Smooth muscle cell (in vitro differentiated cells): ENCODE results near the gene UGT2B17. TPM values are rescaled to one million over a fixed set of nuclear protein-coding genes. Genes with fewer than 3 reads are reported as not detected.
"Not testable (repeated sequence)": the region's sequence is repeated elsewhere in the genome, so short reads cannot be mapped to it uniquely, and the experiment has no call there.

Experiments used
- DNase-seq: peaks from one replicate; lab custom pipeline; 2025; ENCODE audit not compliant: unreplicated experiment; lab: John Stamatoyannopoulos, UW
- H2AFZ ChIP-seq: fragments of 200-600 bp; sonication (generic); 2 replicates; pipeline ENCODE4 v1.6.0; 2016; ENCODE audit warnings: antibody characterized with exemption, low read depth, mild to moderate bottlenecking
- H3F3A ChIP-seq: fragments of 200-600 bp; sonication (generic); 2 replicates; pipeline ENCODE4 v1.6.0; 2017; ENCODE audit warnings: antibody characterized with exemption, low read depth
- H3K27ac ChIP-seq: fragments of 200-600 bp; sonication (generic); 2 replicates; pipeline ENCODE4 v1.5.1; 2016; ENCODE audit warnings: low read depth, mild to moderate bottlenecking
- H3K27me3 ChIP-seq: fragments of 200-600 bp; sonication (generic); 2 replicates; pipeline ENCODE4 v1.6.1; 2016; ENCODE audit warnings: low read depth, mild to moderate bottlenecking
- H3K36me3 ChIP-seq: fragments of 200-600 bp; sonication (generic); 2 replicates; pipeline ENCODE4 v1.5.1; 2016; ENCODE audit warnings: low read depth
- H3K4me1 ChIP-seq: fragments of 200-600 bp; sonication (generic); 2 replicates; pipeline ENCODE4 v1.5.1; 2016; ENCODE audit warnings: low read depth
- H3K4me2 ChIP-seq: fragments of 200-600 bp; sonication (generic); 2 replicates; pipeline ENCODE4 v1.6.0; 2016; ENCODE audit warnings: mild to moderate bottlenecking
- H3K4me3 ChIP-seq: fragments of 200-600 bp; sonication (generic); 2 replicates; pipeline ENCODE4 v1.5.1; 2016; ENCODE audit warnings: mild to moderate bottlenecking
- H3K79me2 ChIP-seq: fragments of 200-600 bp; sonication (generic); 2 replicates; pipeline ENCODE4 v1.6.0; 2016; ENCODE audit warnings: low read depth, mild to moderate bottlenecking
- H3K9ac ChIP-seq: fragments of 200-600 bp; sonication (generic); 2 replicates; pipeline ENCODE4 v1.6.0; 2016; ENCODE audit warnings: low read depth
- H3K9me3 ChIP-seq: fragments of 200-600 bp; sonication (generic); replicated peaks from 2 replicates; pipeline ENCODE4 v1.5.1; 2016; ENCODE audit warnings: low read depth
- H4K20me1 ChIP-seq: fragments of 200-600 bp; sonication (generic); 2 replicates; pipeline ENCODE4 v1.6.0; 2016; ENCODE audit warnings: low read depth
- WGBS: methylation state at CpG from one replicate; pipeline ENCODE4 v1.1.7; 2016; ENCODE audit warnings: low lambda C conversion rate; 5-methylcytosine and 5-hydroxymethylcytosine counted together
- polyA plus RNA-seq: library from polyadenylated mRNA; unstranded; fragments of >200 nt; fragmentation: Nextera tagmentation; extraction: Ambion mirVana; gene quantifications from 2 replicates; pipeline ENCODE4 v1.2.1, GENCODE V29; 2016
- total RNA-seq: library from RNA; depleted of rRNA; stranded (reverse); fragments of >200 nt; gene quantifications from 2 replicates; pipeline ENCODE4 v1.2.3, GENCODE V29; 2014
- TF ChIP-seq, protein P1 (sequence below): fragments of 200-600 bp; sonication (generic); IDR thresholded peaks from 2 replicates; pipeline ENCODE4 v1.5.1; 2017; ENCODE audit warnings: borderline replicate concordance, mild to moderate bottlenecking, antibody characterized with exemption; ENCODE audit not compliant: insufficient read depth, poor library complexity, severe bottlenecking

UGT2B17 gene
- total and polyA plus RNA-seq, 2 experiments from 2014 or later, result not detected

GRCh38 chr4:68536375-68536774 is 39.7 kb downstream of the UGT2B17 start:
- no peaks in the 10 kb centered on the region for H3F3A ChIP-seq
- no CpG with 5 or more reads among the region's 3 CpGs for WGBS
- no peak overlapping the region for H3K27ac ChIP-seq
- TF ChIP-seq, protein P1, sequence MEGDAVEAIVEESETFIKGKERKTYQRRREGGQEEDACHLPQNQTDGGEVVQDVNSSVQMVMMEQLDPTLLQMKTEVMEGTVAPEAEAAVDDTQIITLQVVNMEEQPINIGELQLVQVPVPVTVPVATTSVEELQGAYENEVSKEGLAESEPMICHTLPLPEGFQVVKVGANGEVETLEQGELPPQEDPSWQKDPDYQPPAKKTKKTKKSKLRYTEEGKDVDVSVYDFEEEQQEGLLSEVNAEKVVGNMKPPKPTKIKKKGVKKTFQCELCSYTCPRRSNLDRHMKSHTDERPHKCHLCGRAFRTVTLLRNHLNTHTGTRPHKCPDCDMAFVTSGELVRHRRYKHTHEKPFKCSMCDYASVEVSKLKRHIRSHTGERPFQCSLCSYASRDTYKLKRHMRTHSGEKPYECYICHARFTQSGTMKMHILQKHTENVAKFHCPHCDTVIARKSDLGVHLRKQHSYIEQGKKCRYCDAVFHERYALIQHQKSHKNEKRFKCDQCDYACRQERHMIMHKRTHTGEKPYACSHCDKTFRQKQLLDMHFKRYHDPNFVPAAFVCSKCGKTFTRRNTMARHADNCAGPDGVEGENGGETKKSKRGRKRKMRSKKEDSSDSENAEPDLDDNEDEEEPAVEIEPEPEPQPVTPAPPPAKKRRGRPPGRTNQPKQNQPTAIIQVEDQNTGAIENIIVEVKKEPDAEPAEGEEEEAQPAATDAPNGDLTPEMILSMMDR, result no peak
- no peaks in the 10 kb centered on the region for H3K79me2 ChIP-seq
- H2AFZ ChIP-seq, result no peak overlapping the region
- no peak overlapping the region for H3K4me3 ChIP-seq
- H3K9ac ChIP-seq, result no peak overlapping the region
- no peak for DNase-seq
- H4K20me1 ChIP-seq, result no peaks in the 10 kb centered on the region
- H3K4me1 ChIP-seq, result no peaks in the 10 kb centered on the region
- H3K4me2 ChIP-seq, result no peak overlapping the region
- H3K36me3 ChIP-seq, result no peaks in the 10 kb centered on the region
- no peaks in the 10 kb centered on the region for H3K27me3 ChIP-seq
- no peaks in the 10 kb centered on the region for H3K9me3 ChIP-seq

- no peaks in the 10 kb centered on the region for H3K9me3 ChIP-seq
- H2AFZ ChIP-seq, result no peak overlapping the region
- no CpG with 5 or more reads among the region's 6 CpGs for WGBS
- no peaks in the 10 kb centered on the region for H3K36me3 ChIP-seq
- no peak for DNase-seq
- no peaks in the 10 kb centered on the region for H4K20me1 ChIP-seq
- H3F3A ChIP-seq, result no peaks in the 10 kb centered on the region
- H3K4me1 ChIP-seq, result no peaks in the 10 kb centered on the region
- no peak overlapping the region for H3K4me2 ChIP-seq
- TF ChIP-seq, protein P1, result no peak
- no peaks in the 10 kb centered on the region for H3K27me3 ChIP-seq
- no peak overlapping the region for H3K4me3 ChIP-seq
- no peak overlapping the region for H3K9ac ChIP-seq
- H3K79me2 ChIP-seq, result no peaks in the 10 kb centered on the region
- H3K27ac ChIP-seq, result no peak overlapping the region
Measured at GRCh38 chr4:68535974-68536373, 40.1 kb downstream of the UGT2B17 start.

DNA sequence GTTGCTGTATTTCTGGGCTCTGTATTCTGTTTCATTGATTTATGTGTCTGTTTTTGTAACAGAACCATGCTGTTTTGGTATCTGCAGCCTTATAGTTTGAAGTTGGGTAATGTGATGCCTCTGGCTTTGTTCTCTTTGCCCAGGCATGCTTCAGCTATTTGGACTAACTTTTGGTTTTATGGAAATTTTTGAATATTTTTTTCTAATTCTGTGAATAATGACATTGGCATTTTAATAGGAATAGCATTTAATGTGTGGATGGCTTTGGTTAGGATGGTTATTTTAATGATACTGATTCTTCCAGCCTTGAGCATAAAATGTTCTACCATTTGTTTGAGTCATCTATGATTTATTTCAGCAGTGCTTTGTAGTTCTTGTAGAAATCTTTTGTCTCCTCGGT is 53.9 kb downstream of the UGT2B17 start:
- not testable (repeated sequence) for H3K36me3 ChIP-seq, H3K79me2 ChIP-seq, H3K4me3 ChIP-seq, H3K27me3 ChIP-seq, H3K4me1 ChIP-seq, H3K9ac ChIP-seq, H3K4me2 ChIP-seq, H4K20me1 ChIP-seq, DNase-seq, H3F3A ChIP-seq, H3K9me3 ChIP-seq, H2AFZ ChIP-seq, H3K27ac ChIP-seq
- no CpG with 5 or more reads among the region's 1 CpG for whole genome bisulfite sequencing

- H3K36me3 ChIP-seq, result no peaks in the 10 kb centered on the region
- no peaks in the 10 kb centered on the region for H3K79me2 ChIP-seq
- no CpG with 5 or more reads among the region's 2 CpGs for WGBS
- H3K27ac ChIP-seq, result no peak overlapping the region
- no peak overlapping the region for H3K4me3 ChIP-seq
- no peaks in the 10 kb centered on the region for H3K9me3 ChIP-seq
- no peaks in the 10 kb centered on the region for H3K27me3 ChIP-seq
- H3K4me1 ChIP-seq, result no peaks in the 10 kb centered on the region
- no peak for DNase-seq
- TF ChIP-seq, protein P1, result no peak
- H3K9ac ChIP-seq, result no peak overlapping the region
- no peaks in the 10 kb centered on the region for H3F3A ChIP-seq
- H2AFZ ChIP-seq, result no peak overlapping the region
- no peak overlapping the region for H3K4me2 ChIP-seq
- H4K20me1 ChIP-seq, result no peaks in the 10 kb centered on the region
Measured at GRCh38 chr4:68520985-68521384, 55.1 kb downstream of the UGT2B17 start.
